B cell (primary cell): Measurements from ENCODE around the gene ACTR5.

Experiments
- EZH2 ChIP-seq: IDR thresholded peaks from 2 replicates; pipeline ENCODE4 v1.6.1; 2012; ENCODE audit warnings: borderline replicate concordance, low read depth, mild to moderate bottlenecking, moderate library complexity, low read length; ENCODE audit not compliant: insufficient read depth, poor library complexity, severe bottlenecking
- TF ChIP-seq, protein P1 (sequence below): fragments of 200-600 bp; IDR thresholded peaks from one replicate; pipeline ENCODE4 v1.8.0; 2022; ENCODE audit warnings: antibody characterized with exemption, mild to moderate bottlenecking

GRCh38 chr20:38763616-38764015 is 15.4 kb downstream of the ACTR5 start:
- TF ChIP-seq, protein P1, sequence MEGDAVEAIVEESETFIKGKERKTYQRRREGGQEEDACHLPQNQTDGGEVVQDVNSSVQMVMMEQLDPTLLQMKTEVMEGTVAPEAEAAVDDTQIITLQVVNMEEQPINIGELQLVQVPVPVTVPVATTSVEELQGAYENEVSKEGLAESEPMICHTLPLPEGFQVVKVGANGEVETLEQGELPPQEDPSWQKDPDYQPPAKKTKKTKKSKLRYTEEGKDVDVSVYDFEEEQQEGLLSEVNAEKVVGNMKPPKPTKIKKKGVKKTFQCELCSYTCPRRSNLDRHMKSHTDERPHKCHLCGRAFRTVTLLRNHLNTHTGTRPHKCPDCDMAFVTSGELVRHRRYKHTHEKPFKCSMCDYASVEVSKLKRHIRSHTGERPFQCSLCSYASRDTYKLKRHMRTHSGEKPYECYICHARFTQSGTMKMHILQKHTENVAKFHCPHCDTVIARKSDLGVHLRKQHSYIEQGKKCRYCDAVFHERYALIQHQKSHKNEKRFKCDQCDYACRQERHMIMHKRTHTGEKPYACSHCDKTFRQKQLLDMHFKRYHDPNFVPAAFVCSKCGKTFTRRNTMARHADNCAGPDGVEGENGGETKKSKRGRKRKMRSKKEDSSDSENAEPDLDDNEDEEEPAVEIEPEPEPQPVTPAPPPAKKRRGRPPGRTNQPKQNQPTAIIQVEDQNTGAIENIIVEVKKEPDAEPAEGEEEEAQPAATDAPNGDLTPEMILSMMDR = no peak
- no peak for TF ChIP-seq EZH2
